Endothelial cell (in vitro differentiated cells): ENCODE results near the gene CARD18. TPM values are rescaled to one million over a fixed set of nuclear protein-coding genes. Genes with fewer than 3 reads are reported as not detected.
"Not testable (repeated sequence)": the region's sequence is repeated elsewhere in the genome, so short reads cannot be mapped to it uniquely, and the experiment has no call there.

Experiments used
- DNase-seq: peaks from one replicate; pipeline ENCODE4 v3.0.0; 2021; ENCODE audit warnings: low spot score
- H3K27ac Mint-ChIP-seq: one replicate; pipeline ENCODE4 v1.8.0; 2021; ENCODE audit warnings: mixed read lengths, inconsistent platforms; ENCODE audit not compliant: unreplicated experiment
- H3K27me3 Mint-ChIP-seq: one replicate; pipeline ENCODE4 v1.8.0; 2021; ENCODE audit warnings: mild to moderate bottlenecking, moderate library complexity, mixed read lengths, inconsistent platforms; ENCODE audit not compliant: unreplicated experiment
- H3K36me3 Mint-ChIP-seq: one replicate; pipeline ENCODE4 v1.8.0; 2021; ENCODE audit warnings: mild to moderate bottlenecking, low read depth, mixed read lengths, inconsistent platforms; ENCODE audit not compliant: unreplicated experiment
- H3K4me1 Mint-ChIP-seq: one replicate; pipeline ENCODE4 v1.8.0; 2021; ENCODE audit warnings: mild to moderate bottlenecking, mixed read lengths, inconsistent platforms; ENCODE audit not compliant: unreplicated experiment
- H3K4me3 Mint-ChIP-seq: one replicate; pipeline ENCODE4 v1.8.0; 2021; ENCODE audit warnings: mild to moderate bottlenecking, mixed read lengths, inconsistent platforms; ENCODE audit not compliant: unreplicated experiment
- H3K9me3 Mint-ChIP-seq: one replicate; pipeline ENCODE4 v1.8.0; 2021; ENCODE audit warnings: mixed read lengths, inconsistent platforms; ENCODE audit not compliant: unreplicated experiment
- total RNA-seq: library from RNA; stranded (reverse); fragmentation: NEBNext Ultra II Directional; extraction: Animal tissue kit (Norgen Biotek cat#: 25700); gene quantifications from one replicate; pipeline ENCODE4 v1.2.1, GENCODE V29; 2021; ENCODE audit not compliant: unreplicated experiment
- TF ChIP-seq, protein P1 (sequence below): fragments of 200-600 bp; sonication (generic); IDR thresholded peaks from one replicate; pipeline ENCODE4 v1.5.0; 2021; ENCODE audit warnings: antibody characterized with exemption; ENCODE audit not compliant: unreplicated experiment

The CARD18 gene
- total RNA-seq, 1 donor from 2014 or later = not detected

- DNase-seq = no peak
- H3K27ac Mint-ChIP-seq = no peak overlapping the region
- peaks cover 9% of the 10 kb centered on the region for H3K36me3 Mint-ChIP-seq
- H3K9me3 Mint-ChIP-seq = no peaks in the 10 kb centered on the region
- H3K4me3 Mint-ChIP-seq = no peak overlapping the region
- peaks cover 13% of the 10 kb centered on the region for H3K4me1 Mint-ChIP-seq
- no peaks in the 10 kb centered on the region for H3K27me3 Mint-ChIP-seq
- TF ChIP-seq, protein P1, sequence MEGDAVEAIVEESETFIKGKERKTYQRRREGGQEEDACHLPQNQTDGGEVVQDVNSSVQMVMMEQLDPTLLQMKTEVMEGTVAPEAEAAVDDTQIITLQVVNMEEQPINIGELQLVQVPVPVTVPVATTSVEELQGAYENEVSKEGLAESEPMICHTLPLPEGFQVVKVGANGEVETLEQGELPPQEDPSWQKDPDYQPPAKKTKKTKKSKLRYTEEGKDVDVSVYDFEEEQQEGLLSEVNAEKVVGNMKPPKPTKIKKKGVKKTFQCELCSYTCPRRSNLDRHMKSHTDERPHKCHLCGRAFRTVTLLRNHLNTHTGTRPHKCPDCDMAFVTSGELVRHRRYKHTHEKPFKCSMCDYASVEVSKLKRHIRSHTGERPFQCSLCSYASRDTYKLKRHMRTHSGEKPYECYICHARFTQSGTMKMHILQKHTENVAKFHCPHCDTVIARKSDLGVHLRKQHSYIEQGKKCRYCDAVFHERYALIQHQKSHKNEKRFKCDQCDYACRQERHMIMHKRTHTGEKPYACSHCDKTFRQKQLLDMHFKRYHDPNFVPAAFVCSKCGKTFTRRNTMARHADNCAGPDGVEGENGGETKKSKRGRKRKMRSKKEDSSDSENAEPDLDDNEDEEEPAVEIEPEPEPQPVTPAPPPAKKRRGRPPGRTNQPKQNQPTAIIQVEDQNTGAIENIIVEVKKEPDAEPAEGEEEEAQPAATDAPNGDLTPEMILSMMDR = no peak
Observed at GRCh38 chr11:105104292-105104691, 35.3 kb downstream of the CARD18 start.

GRCh38 chr11:105103336-105103735 is 36.2 kb downstream of the CARD18 start:
- TF ChIP-seq, protein P1 = no peak
- H3K4me1 Mint-ChIP-seq = peaks cover 7% of the 10 kb centered on the region
- no peak for DNase-seq
- H3K9me3 Mint-ChIP-seq = no peaks in the 10 kb centered on the region
- no peak overlapping the region for H3K27ac Mint-ChIP-seq
- no peak overlapping the region for H3K4me3 Mint-ChIP-seq
- H3K27me3 Mint-ChIP-seq = no peaks in the 10 kb centered on the region
- peaks cover 9% of the 10 kb centered on the region for H3K36me3 Mint-ChIP-seq

GRCh38 chr11:105102079-105102581 is 37.4 kb downstream of the CARD18 start:
- not testable (repeated sequence) for H3K4me1 Mint-ChIP-seq, H3K9me3 Mint-ChIP-seq, H3K36me3 Mint-ChIP-seq, H3K27ac Mint-ChIP-seq, H3K4me3 Mint-ChIP-seq, DNase-seq, H3K27me3 Mint-ChIP-seq

DNA sequence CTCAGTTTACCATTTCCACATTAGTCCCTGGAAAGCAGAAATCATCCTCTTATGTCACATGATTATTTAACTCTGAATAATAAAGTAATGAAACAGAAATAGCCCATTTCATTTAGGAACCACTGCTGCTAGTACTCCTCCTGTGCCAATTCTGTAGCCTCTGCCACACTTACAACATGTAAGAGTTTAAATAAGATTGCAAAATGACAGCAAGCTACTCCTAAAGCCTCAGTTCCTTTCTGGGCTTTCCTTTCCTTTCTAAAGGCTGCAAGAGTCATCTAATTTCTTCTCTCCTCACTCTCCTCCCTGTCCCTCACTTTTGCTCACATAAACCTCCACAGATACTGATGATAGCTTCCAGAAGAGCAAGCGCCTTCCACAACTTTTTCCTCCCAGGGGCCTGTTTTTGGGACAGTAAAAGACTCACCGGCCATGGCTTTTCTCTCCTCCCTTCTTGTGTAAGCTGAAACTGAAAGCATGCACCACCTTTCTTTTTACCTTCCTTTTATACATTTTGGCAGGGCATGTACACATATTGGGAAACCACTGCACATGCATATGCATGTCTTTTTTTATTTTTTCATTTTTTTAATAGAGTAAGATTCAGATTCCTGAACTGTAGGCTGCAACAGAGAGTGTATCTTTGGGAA is 38.5 kb downstream of the CARD18 start:
- H3K4me1 Mint-ChIP-seq = peaks cover 4% of the 10 kb centered on the region
- H3K36me3 Mint-ChIP-seq = no peaks in the 10 kb centered on the region
- DNase-seq = no peak
- no peak overlapping the region for H3K4me3 Mint-ChIP-seq
- H3K27ac Mint-ChIP-seq = no peak overlapping the region
- TF ChIP-seq, protein P1 = no peak
- no peaks in the 10 kb centered on the region for H3K27me3 Mint-ChIP-seq
- no peaks in the 10 kb centered on the region for H3K9me3 Mint-ChIP-seq

- no peak overlapping the region for H3K4me3 Mint-ChIP-seq
- no peak for DNase-seq
- H3K36me3 Mint-ChIP-seq = no peaks in the 10 kb centered on the region
Observed at GRCh38 chr11:105100206-105100605, 39.4 kb downstream of the CARD18 start.

DNA sequence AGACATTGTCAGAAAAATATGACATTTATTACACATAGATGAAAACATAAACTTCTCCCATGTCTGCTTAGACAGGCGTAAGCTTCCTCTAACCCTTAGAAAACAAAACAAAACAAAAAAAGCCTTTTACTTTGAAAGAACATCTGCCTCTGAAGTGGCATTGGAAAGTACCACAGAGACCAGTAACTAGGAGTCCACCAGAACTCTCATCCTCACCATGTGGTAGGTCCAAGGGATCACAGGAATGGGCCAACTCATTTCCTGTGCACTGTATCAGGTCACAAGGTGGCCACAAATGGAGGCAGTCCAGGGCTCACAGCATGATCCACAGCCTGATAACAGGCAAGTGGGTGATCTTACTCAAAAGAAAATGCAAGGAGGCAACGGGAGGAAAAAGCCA is 40.0 kb downstream of the CARD18 start:
- not testable (repeated sequence) for H3K27me3 Mint-ChIP-seq, H3K36me3 Mint-ChIP-seq, H3K4me3 Mint-ChIP-seq, DNase-seq, H3K9me3 Mint-ChIP-seq, H3K4me1 Mint-ChIP-seq, H3K27ac Mint-ChIP-seq

More at GRCh38 chr11:105100206-105100605, 39.4 kb downstream of the CARD18 start:
- TF ChIP-seq, protein P1 = no peak
- H3K27ac Mint-ChIP-seq = no peak overlapping the region
- peaks cover 4% of the 10 kb centered on the region for H3K4me1 Mint-ChIP-seq
- H3K9me3 Mint-ChIP-seq = no peaks in the 10 kb centered on the region
- H3K27me3 Mint-ChIP-seq = no peaks in the 10 kb centered on the region
